ENCODE data around the gene LDHB. TPM values are rescaled to one million over a fixed set of nuclear protein-coding genes. Genes with fewer than 3 reads are reported as not detected.

LDHB gene
- total and polyA plus RNA-seq, 12 donors: 1,053 to 3,111 (median 2,124) TPM

- Histone ChIP-seq H3K27ac (peak overlapping the region in 8 of 10 donors; percentile 17 to 82 (median 63)), H3K4me1 (peaks cover 0 to 85% (median 44%) of the 10 kb centered on the region in 9 donors), H3K9me3 (no peaks in the 10 kb centered on the region), H3K4me3 (no peak overlapping the region), H3K27me3 (no peaks in the 10 kb centered on the region), H3K36me3 (peaks cover 0 to 98% (median 47%) of the 10 kb centered on the region in 9 donors)
- ATAC-seq (no peak), DNase-seq (no peak)
- WGBS, 2 donors: 75 to 77% methylated on average over 3 of the region's 3 CpGs
- intact Hi-C loops (cut with DNase I): no loop called here
- no peak for TF ChIP-seq CTCF (IDR thresholded peaks at IDR 0.05)
These were observed 13.9 kb downstream of the LDHB start for GRCh38 chr12:21643758-21644157.

- no peak overlapping the region for H3K4me3 ChIP-seq
- no peak for TF ChIP-seq CTCF (IDR thresholded peaks at IDR 0.05)
- WGBS, 2 donors: 6 to 26% methylated on average over 1 of the region's 1 CpG
- DNase-seq (peak in 1 of 2 donors; percentile 29), ATAC-seq (peak in 7 of 8 donors; percentile 56 to 90 (median 83))
- H3K4me1 ChIP-seq: peaks cover 0 to 87% (median 47%) of the 10 kb centered on the region in 9 donors
- intact Hi-C loops (cut with DNase I): no loop called here
- peak overlapping the region in 9 of 10 donors; percentile 15 to 82 (median 61) for H3K27ac ChIP-seq
- H3K9me3 ChIP-seq: no peaks in the 10 kb centered on the region
- no peaks in the 10 kb centered on the region for H3K27me3 ChIP-seq
- peaks cover 0 to 98% (median 47%) of the 10 kb centered on the region in 9 donors for H3K36me3 ChIP-seq
These were observed 14.8 kb downstream of the LDHB start for GRCh38 chr12:21642707-21643389.

- WGBS, 2 donors: 35 to 53% methylated on average over 1 of the region's 1 CpG
- Histone ChIP-seq H3K36me3 (peaks cover 0 to 100% (median 51%) of the 10 kb centered on the region in 9 donors), H3K4me3 (no peak overlapping the region), H3K27ac (peak overlapping the region in 9 of 10 donors; percentile 17 to 73 (median 39)), H3K9me3 (no peaks in the 10 kb centered on the region), H3K4me1 (peaks cover 0 to 54% (median 25%) of the 10 kb centered on the region in 9 donors), H3K27me3 (no peaks in the 10 kb centered on the region)
- TF ChIP-seq CTCF (IDR thresholded peaks at IDR 0.05): no peak
- ATAC-seq (no peak), DNase-seq (no peak)
- intact Hi-C loops (cut with DNase I): no loop called here
These were observed 19.4 kb downstream of the LDHB start for GRCh38 chr12:21638054-21638891.

- H3K36me3 ChIP-seq: peaks cover 0 to 91% (median 28%) of the 10 kb centered on the region in 9 donors
- 96 to 97% methylated on average over 3 of the region's 3 CpGs for WGBS, 2 donors
- peak in 1 of 8 donors; percentile 48 for ATAC-seq
These were observed 23.4 kb downstream of the LDHB start for GRCh38 chr12:21634245-21634644.

More at GRCh38 chr12:21634245-21634644, 23.4 kb downstream of the LDHB start:
- intact Hi-C loops (cut with DNase I): no loop called here
- DNase-seq: no peak
- Histone ChIP-seq H3K4me3 (no peak overlapping the region), H3K27me3 (no peaks in the 10 kb centered on the region), H3K9me3 (no peaks in the 10 kb centered on the region), H3K27ac (no peak overlapping the region), H3K4me1 (peaks cover 0 to 17% (median 8%) of the 10 kb centered on the region in 9 donors)
- TF ChIP-seq CTCF (IDR thresholded peaks at IDR 0.05): no peak

All from heart right ventricle (tissue), 16 donors.